Measurements from ENCODE around the gene GRID1.
"Not testable (repeated sequence)": the region's sequence is repeated elsewhere in the genome, so short reads cannot be mapped to it uniquely, and the experiment has no call there.

Gene GRID1

GRCh38 chr10:86188796-86189558 is 177.6 kb downstream of the GRID1 start:
- no peak for DNase-seq (ENCODE audit: low spot score)

- DNase-seq (ENCODE audit: low spot score): peak; percentile 70
Measured at GRCh38 chr10:86188326-86188725, 178.3 kb downstream of the GRID1 start.

DNA sequence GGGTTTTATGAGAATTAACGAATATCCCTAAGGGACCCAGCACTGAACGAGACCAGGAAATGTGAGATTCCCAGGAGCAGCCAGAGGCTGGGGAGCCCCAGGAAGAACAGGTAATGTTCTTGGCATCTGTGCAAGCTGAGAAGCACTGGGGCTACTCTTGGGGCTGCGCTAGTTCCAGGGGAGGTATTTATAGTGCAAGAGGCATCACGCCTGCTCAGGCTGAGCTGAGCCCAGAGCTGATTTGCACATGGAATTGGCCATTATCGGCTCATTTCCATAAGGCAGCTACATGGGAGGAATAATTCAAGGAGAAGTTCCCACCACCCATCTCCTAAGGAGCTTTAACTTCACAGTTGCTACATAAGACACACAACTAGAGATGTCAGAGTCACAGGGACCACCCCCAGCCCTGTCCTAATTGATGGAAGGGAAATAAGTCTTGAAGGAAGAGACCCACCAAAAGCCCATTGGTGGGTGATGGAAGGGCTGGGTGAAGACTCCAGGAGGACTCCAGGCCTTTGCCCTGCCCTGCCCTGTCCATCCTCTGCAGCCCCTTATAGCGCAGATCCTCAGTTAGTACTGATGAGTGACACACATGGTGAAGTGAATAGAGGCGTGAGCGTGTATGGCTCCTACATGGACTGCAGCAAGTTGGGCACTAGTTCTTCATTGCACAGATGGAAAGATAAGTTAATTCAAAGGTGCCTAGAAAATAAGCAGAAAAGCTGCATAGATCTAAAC is 178.9 kb downstream of the GRID1 start:
- DNase-seq (ENCODE audit: low spot score): no peak

DNA sequence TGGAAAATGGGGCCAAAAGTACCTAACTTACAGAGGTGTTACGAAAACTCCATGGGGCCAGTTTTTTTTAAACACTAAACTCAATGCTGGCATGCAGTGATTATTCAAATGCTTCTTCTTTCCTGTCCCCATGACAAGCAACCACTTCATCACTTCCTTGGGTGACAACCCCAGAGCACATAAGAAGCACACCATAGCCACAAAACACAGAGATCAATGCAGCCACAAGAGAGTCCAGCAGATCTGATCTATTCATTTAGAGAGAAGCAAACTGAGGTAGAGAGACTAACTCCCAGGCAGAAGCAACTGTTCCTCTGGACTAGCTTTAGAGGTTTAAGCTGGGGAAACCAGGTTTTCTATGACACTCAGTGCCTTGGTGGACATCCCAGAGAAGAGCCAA is 180.0 kb downstream of the GRID1 start:
- DNase-seq (ENCODE audit: low spot score): no peak

DNA sequence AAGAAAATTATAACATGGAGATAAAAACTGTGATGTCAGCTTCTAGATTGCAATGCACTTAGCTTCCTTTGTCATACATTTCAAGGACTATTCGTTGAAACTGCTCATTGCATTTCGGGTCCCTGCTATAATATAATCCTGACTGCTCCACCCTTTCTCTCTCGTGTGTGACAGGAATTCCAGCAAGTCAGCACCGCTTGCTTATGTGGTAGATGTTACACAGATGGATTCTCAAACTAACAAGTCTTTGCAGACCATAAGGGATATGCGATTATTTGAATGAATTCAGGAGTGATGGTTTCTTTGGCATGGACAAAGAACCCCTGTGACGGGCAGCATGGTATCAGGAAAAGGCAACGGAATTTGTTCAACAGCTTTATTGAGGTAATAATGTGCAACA is 184.0 kb downstream of the GRID1 start:
- DNase-seq (ENCODE audit: low spot score): no peak

- peak; percentile 90 for DNase-seq (ENCODE audit: low spot score)
Measured at GRCh38 chr10:86182150-86182549, 184.4 kb downstream of the GRID1 start.

DNA sequence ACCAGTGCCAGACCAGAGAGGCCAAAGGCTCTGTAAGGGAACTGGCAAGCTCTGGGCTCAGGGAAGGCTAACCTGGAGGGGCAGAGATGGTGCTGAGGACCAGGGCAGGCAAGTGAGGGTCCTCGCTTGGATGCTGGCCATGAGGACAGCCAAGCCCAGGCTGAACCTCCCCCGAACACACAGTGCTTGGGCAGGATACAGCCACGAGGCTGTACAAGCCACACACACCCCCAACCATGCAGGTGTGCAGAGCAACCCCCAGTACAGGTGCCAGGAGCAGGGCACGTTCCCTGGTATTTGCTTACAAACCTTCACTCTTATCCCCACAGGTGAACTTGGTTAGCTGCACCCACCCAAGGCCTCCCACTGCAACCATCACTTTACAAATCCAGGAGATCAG is 185.7 kb downstream of the GRID1 start:
- DNase-seq (ENCODE audit: low spot score): no peak

GRCh38 chr10:86179961-86180360 is 186.6 kb downstream of the GRID1 start:
- no peak for DNase-seq (ENCODE audit: low spot score)

DNA sequence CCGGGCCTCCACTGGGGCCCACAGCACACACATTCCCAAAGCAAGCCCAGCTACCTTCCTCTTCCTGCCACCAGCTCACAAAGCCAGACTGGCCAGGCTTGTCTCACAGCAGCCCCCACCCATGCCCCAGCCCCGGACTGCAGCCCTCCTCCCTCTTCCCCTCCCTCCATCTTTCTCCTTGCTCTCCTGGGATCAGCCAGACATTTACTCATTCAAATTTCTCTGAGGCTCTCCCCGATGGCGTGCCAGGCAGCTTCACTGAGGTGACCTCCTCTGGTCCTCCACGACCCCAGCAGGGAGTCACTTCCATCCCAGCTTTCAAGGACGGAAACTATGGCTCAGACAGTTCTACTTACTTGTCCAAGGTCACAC is 187.5 kb downstream of the GRID1 start:
- no peak for DNase-seq (ENCODE audit: low spot score)

GRCh38 chr10:86178401-86179152 is 188.0 kb downstream of the GRID1 start:
- no peak for DNase-seq (ENCODE audit: low spot score)

DNA sequence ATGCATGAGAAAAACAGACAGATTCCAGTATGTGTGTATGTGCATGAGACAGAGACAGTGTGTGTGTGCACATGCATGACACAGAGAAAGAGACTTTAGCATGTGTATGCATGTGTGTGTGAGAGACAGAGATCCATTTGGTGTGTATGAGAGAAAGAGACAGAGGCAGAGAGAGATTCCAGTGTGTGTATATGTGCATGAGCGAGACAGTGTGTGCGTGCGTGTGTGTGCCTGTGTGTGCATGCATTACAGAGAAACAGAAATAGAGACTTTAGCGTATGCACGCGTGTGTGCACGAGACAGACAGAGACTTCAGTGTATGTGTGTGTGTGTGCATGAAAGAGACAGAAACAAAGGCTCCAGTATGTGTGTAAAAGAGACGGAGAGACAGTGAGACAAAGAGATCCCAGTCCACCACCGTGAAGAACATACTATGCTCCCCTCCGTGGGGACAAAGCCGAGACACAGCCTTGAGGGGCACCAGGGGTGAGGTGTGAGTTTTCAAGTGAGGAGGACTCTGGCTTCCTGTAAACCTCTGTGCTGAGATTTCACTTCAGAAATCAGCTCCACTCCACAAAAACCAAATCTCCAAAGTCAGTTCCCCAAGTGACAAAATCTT is 188.9 kb downstream of the GRID1 start:
- no peak for DNase-seq (ENCODE audit: low spot score)

GRCh38 chr10:86176850-86177536 is 189.6 kb downstream of the GRID1 start:
- no peak for DNase-seq (ENCODE audit: low spot score)

GRCh38 chr10:86175476-86175875 is 191.1 kb downstream of the GRID1 start:
- not testable (repeated sequence) for DNase-seq (ENCODE audit: low spot score)

GRCh38 chr10:86172301-86172700 is 194.3 kb downstream of the GRID1 start:
- no peak for DNase-seq (ENCODE audit: low spot score)

DNA sequence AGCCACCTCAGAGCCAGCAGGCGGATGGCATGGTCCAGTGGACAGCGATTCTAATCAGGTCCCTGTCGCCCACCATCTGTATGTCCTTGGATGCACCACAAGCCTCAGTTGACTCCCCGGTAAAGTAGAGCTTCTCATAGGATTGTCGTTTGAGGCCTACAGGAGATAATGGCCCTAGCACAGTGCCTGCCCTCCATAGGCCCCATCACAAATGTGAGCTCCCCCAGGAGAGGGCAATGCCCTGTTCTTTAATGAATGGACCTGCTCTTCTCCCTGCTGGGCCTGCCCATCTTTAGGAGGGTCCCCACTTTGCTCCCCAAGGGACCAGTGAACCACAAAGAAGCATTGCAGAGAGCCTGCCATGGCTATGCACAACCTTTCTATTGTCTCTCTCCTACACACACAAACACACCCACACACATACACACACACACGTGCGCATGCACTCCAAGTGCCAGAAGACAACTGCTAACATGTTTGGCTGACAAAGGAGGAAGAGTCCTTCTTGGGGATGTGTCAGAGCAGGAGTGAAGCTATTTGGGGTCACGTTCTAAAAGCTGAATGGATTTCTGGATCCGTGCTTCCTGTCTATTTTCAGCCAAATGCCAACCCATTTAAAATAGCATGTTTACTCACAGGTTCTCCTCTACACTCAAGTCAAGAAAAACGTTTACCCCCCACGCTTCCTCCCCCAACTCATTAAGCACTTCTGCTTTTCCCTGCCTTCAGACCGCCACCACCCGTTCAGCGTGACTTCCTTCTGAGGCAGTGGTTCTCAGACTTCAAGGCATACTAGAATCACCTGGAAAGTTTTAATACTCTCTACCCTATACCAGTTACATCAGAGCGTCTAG is 196.1 kb downstream of the GRID1 start:
- DNase-seq (ENCODE audit: low spot score): no peak

GRCh38 chr10:86169506-86170254 is 196.9 kb downstream of the GRID1 start:
- DNase-seq (ENCODE audit: low spot score): no peak

DNA sequence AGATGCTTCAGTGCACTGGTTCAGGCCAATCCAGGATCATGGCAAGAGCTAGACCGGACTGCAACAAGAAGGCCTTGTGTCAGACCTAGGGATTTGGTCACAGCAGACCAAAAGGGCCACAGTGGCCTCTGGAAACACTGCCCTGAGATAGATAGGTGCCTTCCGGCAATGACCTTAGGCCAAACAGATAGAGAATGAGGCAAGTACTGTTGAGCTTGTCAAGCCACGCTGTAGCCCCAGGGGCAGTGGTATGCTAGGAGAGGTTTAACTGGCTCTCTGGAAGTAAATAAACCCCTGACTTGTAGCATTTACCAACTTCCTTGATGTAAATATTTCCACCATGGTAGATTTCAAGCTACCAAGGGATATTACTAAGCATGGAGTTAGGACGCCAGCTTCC is 197.5 kb downstream of the GRID1 start:
- no peak for DNase-seq (ENCODE audit: low spot score)

GRCh38 chr10:86168256-86168655 is 198.3 kb downstream of the GRID1 start:
- DNase-seq (ENCODE audit: low spot score): no peak

DNA sequence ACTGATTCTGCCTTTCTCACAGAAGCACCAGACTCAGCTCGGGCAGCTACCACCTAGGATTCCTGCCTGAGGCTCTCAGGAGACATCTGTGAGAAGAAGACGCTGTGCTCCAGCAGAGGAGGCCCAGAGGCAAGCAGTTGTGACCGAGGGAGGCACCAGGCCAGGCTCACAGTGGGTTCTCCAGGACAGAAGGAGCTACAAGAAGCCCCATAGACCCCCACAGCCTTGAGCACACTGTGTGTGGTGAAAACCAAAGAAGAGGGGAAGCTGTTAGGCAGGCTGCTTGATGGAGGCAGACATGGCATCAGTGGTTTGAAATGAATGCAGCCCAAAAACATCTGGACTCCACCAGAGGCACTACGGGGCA is 198.8 kb downstream of the GRID1 start:
- no peak for DNase-seq (ENCODE audit: low spot score)

- DNase-seq (ENCODE audit: low spot score): no peak
Measured at GRCh38 chr10:86167121-86167761, 199.4 kb downstream of the GRID1 start.

Measured in putamen (tissue), 1 donor.